ENCODE measurements around the gene ATP1A2.

Gene ATP1A2

DNA sequence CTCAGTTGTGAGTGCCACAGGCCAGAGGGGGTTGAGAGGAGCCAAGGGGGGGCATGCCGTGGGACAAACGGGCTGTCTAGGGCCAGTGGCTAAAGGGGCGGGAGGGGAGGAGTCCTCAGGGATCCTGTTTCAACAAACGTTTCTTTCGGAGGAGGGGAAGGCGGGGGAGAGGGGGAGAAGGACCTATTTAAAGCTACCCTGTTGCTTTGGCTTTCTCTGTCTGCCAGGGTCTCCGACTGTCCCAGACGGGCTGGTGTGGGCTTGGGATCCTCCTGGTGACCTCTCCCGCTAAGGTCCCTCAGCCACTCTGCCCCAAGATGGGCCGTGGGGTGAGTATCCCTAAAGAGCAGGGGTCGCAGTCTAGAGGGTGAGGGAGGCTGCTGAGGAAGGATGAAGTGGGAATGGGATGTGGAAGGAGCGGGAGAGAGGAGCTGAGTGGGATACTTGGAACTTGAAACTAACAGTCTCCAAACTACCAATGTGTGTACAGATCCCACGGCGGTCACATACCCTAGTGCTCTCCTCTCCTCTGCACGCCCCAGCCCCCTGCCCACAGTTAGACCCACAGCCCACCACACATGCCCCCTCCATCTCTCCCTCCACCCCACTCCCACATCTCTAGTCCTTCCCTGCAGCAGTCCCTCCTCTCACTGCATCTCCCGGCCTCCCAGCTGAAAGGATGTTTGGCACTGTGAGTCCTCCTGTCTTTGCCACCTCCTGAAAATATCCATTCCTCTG, at the start of gene ATP1A2:
Gene ATP1A2, plus strand, starts transcription at position 215 of the 738 bp plus-strand sequence. Its CDS starts 103 bp downstream, at position 318.
- no peak for DNase-seq

DNA sequence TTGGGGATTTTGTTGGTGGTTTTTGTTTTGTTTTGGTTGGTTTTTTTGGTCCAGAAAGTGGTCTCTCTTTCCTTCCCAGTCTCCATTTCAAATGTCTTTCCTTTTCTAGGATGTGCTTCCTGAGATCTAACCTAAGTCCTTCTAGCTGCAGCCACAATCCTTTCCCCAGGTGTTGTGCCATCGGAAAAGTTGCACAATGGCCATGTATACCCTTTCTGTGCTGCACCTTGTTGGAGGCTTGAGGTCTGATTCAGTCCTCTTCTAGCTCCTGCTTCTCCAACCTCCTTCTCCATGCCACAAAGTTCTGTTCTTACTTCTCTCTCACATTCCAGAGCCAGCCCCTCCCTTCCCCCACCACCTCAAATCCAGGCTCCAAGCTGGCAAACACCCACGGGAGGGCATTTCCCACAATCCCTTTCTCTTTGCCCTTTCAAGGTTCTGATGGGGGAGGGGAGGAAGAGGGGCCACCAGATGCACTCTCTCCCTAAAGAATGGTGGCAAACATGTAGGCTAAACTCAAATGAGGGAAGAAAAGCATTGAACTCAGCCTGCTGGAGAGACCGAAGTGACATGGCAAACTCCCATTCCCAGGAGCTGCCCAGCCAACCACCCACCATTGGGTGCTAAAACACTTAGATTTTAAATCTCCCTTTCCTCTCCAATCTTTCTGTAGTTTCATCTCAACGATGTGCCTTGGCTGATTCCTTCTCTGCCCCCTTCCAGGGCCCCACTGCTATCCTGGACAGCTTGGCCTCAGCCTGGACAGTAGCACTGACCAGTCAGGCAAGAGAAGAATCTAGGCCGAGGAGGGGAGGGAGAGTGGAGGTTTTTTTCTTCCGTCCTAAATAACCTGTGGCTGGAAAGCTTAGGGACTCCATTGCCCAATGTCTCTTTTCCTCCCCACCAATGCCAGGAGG, 48.5 kb upstream of the ATP1A2 start:
- no peak for DNase-seq

DNA sequence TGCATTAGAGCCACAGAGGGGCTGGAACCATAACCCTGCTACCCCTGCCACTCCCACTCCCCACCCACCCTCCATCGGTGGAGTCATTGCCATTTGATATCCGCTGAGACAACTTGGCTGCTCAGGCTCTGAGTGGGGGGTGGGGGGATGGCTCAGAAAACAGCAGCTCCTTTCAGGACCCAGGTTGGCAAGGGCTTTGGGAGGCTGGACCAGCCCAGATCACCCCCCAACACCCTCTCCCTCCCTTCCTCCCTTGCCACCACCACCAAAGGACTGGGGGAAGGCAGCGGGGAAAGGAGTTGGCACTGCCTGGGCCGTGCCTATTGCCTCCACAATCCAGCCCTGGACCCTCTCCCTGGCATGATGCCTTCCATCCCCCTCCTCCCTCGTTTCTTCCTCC, 47.3 kb upstream of the ATP1A2 start:
- no peak for DNase-seq

DNA sequence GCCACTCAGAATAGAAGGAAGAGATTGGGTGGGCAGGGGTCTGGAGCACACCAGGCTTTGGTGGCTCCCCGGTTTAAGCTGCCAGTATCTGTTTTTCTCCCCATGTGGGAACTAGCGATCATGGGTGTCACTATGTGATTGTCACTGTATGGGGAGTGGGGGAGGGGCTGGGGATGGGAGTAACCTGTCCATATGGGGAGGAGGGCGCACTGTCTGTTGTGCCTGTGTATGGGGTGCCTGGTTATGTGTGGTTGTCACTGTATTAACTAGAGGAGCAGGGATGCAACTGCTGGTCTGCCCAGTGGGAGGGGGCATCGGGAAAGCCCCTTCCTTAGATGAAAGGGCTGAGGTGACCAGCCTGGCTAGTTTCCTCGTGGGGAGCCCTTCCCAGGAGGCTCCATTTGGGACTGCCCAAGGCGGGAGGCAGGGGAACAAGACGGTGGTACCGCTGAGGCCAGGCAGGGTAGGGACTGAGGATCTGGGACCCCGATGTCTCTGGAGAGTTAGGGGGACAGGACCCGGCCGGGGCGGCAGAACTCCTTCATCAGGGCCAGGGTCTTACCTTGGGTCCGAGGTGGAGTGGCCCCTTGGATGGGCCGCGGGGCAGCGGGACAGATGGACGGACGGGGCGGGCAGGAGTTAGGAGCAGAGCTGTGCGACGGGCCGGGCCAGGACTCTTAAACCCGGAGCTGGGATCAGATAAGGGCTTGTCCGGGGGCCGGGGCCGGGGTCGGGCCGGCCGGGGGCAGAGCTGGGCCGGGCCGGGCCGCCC, 45.9 kb upstream of the ATP1A2 start, which contains the start of gene KCNJ10:
Gene KCNJ10, minus strand, starts transcription at position 701 of the 772 bp plus-strand sequence. CDS start 27,628 bp downstream, outside the sequence.
- no peak for DNase-seq

DNA sequence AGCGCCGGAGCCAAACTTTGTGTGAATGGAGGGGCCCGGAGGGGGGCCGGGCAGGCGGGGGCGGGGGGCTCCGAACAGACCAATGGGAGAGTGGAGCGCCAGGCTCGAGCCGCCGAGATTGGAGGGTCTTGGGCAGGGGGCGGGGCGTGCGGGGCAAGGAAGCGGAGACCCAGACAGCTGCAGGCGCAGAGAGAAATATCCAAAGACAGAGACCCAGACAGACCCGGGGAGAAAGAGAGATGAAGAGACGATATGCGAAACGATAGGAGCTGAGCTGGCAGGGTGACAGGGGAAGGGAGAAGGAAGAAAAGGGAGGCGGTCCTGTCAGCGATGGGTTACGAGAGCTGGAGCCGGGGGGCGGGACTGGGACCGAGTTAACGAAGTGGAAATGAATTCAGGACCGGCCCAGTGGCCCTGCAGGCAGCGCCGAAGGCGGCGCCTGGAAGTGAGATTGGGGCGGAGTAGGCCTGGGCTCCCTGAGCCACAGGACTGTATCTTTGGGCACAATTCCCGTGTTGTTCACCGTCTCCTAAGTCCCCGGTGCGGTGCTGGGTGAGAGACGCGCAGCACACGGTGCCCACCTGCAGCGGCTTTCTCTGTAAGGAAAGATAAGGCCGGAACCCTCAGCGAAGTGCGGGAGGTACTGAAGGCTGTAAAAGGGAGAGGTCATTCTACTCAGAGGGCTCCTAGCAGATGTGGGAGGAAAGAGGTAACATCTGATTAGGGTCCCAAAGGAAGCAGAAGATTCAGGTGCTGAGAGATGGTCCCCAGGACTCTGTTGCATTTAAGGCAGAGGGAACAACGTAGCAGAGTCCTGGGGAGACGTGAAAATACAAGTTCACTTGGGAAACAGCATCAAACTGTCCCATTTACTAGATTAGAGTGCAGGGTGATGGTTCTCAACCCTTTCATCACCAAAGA, 45.1 kb upstream of the ATP1A2 start:
- no peak for DNase-seq

DNA sequence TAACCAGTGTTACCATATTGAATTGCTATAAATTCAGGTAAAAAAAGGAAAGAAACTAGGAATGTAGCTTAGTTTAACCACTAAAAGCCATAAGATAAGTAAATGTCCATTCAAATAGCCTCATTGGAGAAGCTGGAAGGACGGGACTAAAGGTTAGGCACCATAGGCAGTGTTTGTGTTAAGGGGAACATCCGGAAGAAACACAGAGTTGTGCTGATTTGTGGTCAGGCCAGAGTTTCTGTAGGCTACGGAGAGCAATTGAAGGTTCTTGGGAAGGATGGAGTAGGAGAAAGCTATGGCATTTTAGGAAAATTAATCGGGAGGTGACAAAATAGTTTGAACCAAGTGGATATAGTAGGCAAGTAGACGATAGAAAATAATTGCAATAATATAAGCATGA, 44.3 kb upstream of the ATP1A2 start:
- DNase-seq, result no peak

- no peak for DNase-seq
Measured at GRCh38 chr1:160074865-160075264, 40.7 kb upstream of the ATP1A2 start.

- no peak for DNase-seq
Measured at GRCh38 chr1:160075836-160076235, 39.7 kb upstream of the ATP1A2 start.

DNA sequence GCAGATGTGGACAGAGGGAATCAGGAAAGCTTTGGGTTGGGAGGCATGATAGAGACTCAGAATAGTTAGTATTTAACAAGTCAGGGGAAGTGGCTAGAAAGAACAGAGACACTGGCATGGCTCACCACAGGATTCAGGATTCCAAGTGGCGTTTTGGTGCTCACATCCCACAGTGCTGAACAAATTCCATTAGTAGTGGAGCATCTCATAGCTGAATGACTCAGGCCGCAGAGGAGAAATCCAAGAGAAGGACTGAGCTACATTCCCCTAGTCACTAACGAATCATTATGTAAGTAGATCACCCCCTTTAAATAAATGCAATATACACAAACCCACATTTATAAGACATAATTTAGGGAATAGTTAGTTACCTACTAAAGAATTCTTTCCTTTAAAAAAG, 39.3 kb upstream of the ATP1A2 start:
- no peak for DNase-seq

DNA sequence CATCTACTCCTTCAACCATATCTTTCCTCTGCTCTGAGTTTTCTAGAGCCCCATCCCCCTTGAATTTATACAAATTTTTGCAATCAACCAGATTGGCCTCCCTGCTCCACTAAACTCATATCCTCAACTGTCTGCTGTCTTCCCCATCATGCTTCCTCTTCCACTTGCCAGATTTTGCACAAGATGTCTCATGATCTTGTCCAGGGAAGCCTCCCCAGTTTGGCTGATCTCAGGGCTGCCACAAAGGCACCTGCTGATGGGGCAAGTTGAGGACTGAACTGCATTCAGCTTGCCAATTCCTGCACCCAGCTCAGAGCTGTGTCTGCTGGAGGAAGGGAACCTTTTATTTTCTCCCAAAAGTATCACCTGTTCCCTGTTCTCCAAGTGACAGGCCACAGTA, 38.1 kb upstream of the ATP1A2 start:
- DNase-seq, result no peak

GRCh38 chr1:160078512-160079195, 36.9 kb upstream of the ATP1A2 start:
- DNase-seq, result no peak

- DNase-seq, result no peak
Measured at GRCh38 chr1:160079448-160079847, 36.1 kb upstream of the ATP1A2 start.

DNA sequence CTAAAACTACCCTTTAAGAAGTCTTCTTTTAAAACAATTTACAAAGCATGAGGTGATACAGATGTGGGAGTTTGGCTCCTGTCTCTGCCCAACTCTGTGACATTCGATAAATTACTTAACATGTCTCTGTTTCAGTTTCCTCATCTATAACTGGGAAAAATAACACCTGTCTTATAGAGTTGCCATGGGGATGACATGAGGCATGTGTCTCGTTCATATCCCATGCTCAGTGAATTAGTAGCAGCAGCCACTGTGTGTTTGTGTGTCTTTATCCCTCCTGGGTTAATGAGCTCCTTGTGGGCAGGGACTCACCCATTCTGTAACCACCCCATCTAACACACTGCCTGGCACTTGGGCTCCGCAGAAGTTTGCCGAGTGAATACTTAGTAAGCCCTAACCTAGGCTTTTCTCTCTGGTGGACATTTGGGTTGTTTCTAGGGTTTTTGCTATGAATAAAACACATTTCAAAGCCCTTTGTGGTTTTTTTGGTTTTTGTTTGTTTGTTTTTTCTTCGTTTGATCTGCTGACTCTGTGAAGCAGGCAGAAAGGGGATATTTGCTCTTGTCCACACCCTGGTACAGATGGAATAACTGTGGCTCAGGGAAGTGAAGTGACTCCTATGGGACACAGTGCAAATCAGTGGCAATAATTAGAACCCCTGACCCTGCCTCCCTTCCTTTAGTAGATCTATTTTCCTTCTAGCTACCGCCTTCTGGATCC, 35.0 kb upstream of the ATP1A2 start:
- no peak for DNase-seq

DNA sequence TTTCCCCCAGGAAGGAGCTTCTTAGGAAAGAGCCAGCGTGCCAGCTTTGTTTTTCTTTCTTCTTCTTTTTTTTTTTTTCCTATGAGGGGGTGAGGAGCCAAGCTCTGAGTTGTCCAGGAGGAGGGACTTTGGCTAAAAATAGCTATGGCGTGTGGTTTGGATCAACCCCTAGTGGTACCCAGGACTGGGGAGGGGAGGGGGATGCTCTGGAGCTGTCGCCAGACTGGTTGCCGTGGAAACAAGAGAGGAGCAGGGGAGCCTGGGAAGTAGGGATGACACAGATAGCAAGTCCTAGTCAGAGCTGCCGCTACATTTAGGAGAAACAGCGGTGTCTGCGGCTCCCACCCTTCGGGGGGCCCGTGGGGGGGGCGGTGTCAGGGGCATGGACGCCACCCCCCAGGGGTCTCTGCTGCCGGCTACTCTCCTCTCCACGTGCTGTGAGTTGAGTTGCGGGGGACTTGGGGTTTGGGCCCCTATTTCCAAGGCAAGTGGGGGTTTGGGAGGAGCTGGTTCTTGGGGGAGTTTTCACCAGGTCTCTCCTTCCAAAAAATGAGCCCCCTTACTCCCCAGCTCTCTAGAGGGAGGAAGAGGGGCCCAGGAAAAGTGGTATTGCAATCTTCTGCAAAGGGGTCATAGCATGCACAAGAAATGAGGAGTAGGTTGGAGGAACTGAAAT, 34.2 kb upstream of the ATP1A2 start, which contains the start of gene KCNJ9:
Gene KCNJ9, plus strand, starts transcription at position 278 of the 676 bp plus-strand sequence. CDS start 2,493 bp downstream, outside the sequence.
- DNase-seq, result no peak

DNA sequence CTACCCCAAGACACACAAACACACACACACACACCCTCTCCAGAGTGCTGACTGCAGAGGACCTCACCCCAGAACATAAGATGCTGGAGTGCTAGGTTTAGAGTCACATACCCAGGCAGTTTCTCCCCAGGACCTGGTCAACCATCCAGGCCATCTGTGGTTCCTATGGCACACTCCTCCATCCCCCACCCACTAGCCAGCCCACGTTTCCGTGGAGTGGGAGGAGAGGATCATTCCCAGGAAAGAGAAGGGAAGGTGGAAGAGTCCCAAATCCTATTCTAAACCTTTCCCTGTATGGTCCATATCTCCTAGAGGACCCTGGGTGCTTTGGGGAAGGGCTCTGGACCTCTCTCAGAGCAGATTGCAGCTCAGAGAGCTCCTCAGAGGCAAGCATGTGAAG, 33.1 kb upstream of the ATP1A2 start:
- DNase-seq, result no peak

GRCh38 chr1:160082926-160083325, 32.6 kb upstream of the ATP1A2 start:
- no peak for DNase-seq

- no peak for DNase-seq
Measured at GRCh38 chr1:160083968-160084770, 31.4 kb upstream of the ATP1A2 start.

DNA sequence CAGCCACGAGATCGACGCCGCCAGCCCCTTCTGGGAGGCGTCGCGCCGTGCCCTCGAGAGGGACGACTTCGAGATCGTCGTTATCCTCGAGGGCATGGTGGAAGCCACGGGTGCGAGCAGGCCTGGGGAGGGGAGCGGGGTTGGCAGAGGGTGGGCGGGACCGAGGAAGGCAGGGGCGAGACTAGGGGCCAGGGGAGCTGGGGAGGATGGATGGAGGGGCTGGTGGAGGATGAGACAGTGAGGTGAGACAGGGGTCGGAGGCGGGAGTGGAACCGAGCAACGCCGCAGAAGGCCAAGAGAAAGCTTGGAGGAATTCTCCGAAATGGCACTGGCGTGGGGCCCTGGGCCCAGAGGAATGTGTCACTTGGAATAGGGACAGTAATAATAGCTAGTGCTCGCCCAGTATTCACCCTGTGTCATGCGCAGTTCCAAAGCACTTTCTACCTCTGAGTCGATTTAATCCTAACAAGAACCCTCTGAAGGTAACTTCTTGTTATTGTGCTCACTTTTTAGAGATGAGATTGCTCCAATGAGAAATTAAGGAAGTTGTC, 30.7 kb upstream of the ATP1A2 start:
- DNase-seq, result no peak
